Uterus (tissue), 2 donors: ENCODE measurements around the gene CSAG3.
"Not testable (repeated sequence)": the region's sequence is repeated elsewhere in the genome, so short reads cannot be mapped to it uniquely, and the experiment has no call there.

Source experiments
- POLR2A ChIP-seq, 2 donors: fragments of 450-650 bp; IDR thresholded peaks; one replicate each; pipeline ENCODE4 v1.6.1; 2016; ENCODE audit warnings: antibody characterized with exemption in 2 of 2, mild to moderate bottlenecking in 1 of 2, moderate library complexity in 1 of 2
- TF ChIP-seq, protein P1 (sequence below), 4 experiments: fragments of 200-600 bp in 2 of 4; fragments of 450-650 bp in 2 of 4; sonication (generic) in 2 of 4; IDR thresholded peaks; one replicate each; pipeline ENCODE4 v1.5.1; 2016 to 2019; ENCODE audit warnings: antibody characterized with exemption in 4 of 4, mild to moderate bottlenecking in 2 of 4, moderate library complexity in 1 of 4

DNA sequence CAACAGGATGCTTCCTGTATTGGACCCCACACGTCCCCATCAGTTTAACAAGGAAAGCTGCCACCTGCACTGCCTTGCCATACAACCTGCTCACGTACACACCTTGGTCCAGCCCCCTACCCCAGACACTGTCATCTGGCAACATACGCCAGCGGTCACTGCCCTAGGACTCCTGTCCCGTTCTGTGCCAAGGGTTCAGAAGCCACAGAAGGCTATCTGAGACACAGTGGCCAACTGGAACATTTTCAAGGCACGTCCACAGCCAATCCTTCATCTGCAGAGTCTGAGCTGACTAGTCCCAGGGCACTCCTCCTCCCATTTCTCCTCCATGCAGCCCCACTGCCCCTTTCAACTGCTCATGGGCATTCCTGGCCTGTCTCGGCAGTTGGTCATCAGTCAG, 2.6 kb downstream of the CSAG3 start:
- TF ChIP-seq, protein P1, sequence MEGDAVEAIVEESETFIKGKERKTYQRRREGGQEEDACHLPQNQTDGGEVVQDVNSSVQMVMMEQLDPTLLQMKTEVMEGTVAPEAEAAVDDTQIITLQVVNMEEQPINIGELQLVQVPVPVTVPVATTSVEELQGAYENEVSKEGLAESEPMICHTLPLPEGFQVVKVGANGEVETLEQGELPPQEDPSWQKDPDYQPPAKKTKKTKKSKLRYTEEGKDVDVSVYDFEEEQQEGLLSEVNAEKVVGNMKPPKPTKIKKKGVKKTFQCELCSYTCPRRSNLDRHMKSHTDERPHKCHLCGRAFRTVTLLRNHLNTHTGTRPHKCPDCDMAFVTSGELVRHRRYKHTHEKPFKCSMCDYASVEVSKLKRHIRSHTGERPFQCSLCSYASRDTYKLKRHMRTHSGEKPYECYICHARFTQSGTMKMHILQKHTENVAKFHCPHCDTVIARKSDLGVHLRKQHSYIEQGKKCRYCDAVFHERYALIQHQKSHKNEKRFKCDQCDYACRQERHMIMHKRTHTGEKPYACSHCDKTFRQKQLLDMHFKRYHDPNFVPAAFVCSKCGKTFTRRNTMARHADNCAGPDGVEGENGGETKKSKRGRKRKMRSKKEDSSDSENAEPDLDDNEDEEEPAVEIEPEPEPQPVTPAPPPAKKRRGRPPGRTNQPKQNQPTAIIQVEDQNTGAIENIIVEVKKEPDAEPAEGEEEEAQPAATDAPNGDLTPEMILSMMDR (IDR thresholded peaks at IDR 0.05) = not testable (repeated sequence)
- not testable (repeated sequence) for TF ChIP-seq POLR2A (IDR thresholded peaks at IDR 0.05)
